ENCODE data around the gene TBCK.

DNA sequence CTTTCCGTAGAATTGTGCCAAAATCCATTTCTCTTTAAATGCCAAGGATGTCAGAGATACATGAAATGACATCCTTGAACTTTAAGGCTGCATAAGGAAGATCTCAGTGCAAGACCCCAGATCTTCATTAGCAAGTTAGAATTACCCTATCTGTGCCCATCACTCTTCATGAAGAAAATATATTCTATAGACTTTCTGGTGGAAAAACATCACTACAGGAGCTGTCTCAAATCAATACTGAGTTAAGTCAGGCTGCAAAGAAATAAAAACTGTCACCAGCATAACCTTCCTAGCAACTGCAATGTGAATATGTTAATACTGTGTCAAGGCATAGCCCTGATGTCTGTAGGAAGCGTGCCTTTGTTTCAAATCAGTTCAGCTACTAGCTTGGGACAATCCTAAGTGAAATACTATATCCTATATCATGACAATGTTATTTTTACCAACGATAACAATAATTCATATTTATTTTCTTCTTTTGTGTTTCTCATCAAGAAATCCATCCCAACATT lies 173.3 kb downstream of the TBCK start:
- TF ChIP-seq, protein P1, sequence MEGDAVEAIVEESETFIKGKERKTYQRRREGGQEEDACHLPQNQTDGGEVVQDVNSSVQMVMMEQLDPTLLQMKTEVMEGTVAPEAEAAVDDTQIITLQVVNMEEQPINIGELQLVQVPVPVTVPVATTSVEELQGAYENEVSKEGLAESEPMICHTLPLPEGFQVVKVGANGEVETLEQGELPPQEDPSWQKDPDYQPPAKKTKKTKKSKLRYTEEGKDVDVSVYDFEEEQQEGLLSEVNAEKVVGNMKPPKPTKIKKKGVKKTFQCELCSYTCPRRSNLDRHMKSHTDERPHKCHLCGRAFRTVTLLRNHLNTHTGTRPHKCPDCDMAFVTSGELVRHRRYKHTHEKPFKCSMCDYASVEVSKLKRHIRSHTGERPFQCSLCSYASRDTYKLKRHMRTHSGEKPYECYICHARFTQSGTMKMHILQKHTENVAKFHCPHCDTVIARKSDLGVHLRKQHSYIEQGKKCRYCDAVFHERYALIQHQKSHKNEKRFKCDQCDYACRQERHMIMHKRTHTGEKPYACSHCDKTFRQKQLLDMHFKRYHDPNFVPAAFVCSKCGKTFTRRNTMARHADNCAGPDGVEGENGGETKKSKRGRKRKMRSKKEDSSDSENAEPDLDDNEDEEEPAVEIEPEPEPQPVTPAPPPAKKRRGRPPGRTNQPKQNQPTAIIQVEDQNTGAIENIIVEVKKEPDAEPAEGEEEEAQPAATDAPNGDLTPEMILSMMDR (IDR thresholded peaks at IDR 0.05; ENCODE audit: insufficient read depth, low read depth, low read length) = no peak
- no peak for TF ChIP-seq EZH2 (IDR thresholded peaks at IDR 0.05; ENCODE audit: insufficient read depth, low read length)

Data from astrocyte (in vitro differentiated cells and primary cell).